Lung (tissue), 12 donors: Measurements from ENCODE around the gene SH3RF2. TPM values are rescaled to one million over a fixed set of nuclear protein-coding genes. Genes with fewer than 3 reads are reported as not detected.

Experiments
- ATAC-seq: fragments of 200-7000 bp; cut with Tn5 transposase; one replicate; pipeline ENCODE4 v1.9.1; 2020; ENCODE audit warnings: moderate number of reproducible peaks; ENCODE audit not compliant: insufficient read depth, low FRiP score
- DNase-seq, 3 donors: peaks; one replicate each; pipeline ENCODE4 v3.0.0-alpha.2; 2013 to 2017
- H3K27ac ChIP-seq, 2 donors: one replicate each; pipeline ENCODE4 v1.5.1; 2013; ENCODE audit warnings: mild to moderate bottlenecking in 2 of 2, moderate library complexity in 2 of 2, control low read depth in 1 of 2, inconsistent platforms in 1 of 2, low read depth in 1 of 2, low read length in 1 of 2
- H3K27me3 ChIP-seq, 3 donors: one replicate each; pipeline ENCODE4 v1.5.1; 2013; ENCODE audit warnings: low read length in 2 of 3; ENCODE audit not compliant: control insufficient read depth in 3 of 3, insufficient read depth in 3 of 3
- H3K36me3 ChIP-seq, 4 donors: one replicate each; pipeline ENCODE4 v1.5.1; 2013; ENCODE audit warnings: low read length in 4 of 4, mild to moderate bottlenecking in 1 of 4, moderate library complexity in 1 of 4; ENCODE audit not compliant: control insufficient read depth in 4 of 4, insufficient read depth in 4 of 4
- H3K4me1 ChIP-seq, 5 donors: one replicate each; pipeline ENCODE4 v1.5.1; 2013; ENCODE audit warnings: low read length in 5 of 5, mild to moderate bottlenecking in 2 of 5, moderate library complexity in 1 of 5; ENCODE audit not compliant: control insufficient read depth in 5 of 5, insufficient read depth in 5 of 5
- H3K4me3 ChIP-seq: one replicate; pipeline ENCODE4 v1.5.1; 2013; ENCODE audit warnings: mild to moderate bottlenecking, control low read depth, moderate library complexity
- H3K9ac ChIP-seq, 2 donors: one replicate each; pipeline ENCODE4 v1.5.1; 2013; ENCODE audit warnings: low read length in 2 of 2, control low read depth in 1 of 2; ENCODE audit not compliant: insufficient read depth in 1 of 2
- H3K9me3 ChIP-seq, 4 donors: one replicate each; pipeline ENCODE4 v1.5.1; 2013; ENCODE audit warnings: low read length in 3 of 4, mild to moderate bottlenecking in 1 of 4, moderate library complexity in 1 of 4; ENCODE audit not compliant: control insufficient read depth in 4 of 4, insufficient read depth in 3 of 4
- CTCF ChIP-seq: IDR thresholded peaks from 2 replicates; pipeline ENCODE4 v1.5.1; 2012; ENCODE audit warnings: mild to moderate bottlenecking; ENCODE audit errors: control extremely low read depth, extremely low read depth
- WGBS, 2 donors: extraction: QIAGEN DNeasy Blood & Tissue Kit; methylation state at CpG; one replicate each; pipeline ENCODE4 v1.1.7; 2013; 5-methylcytosine and 5-hydroxymethylcytosine counted together
- polyA plus RNA-seq, 2 donors: library from polyadenylated mRNA; stranded (reverse); fragments of 200-250 nt; gene quantifications; one replicate each; pipeline ENCODE4 v1.2.1, GENCODE V29; 2013
- total RNA-seq, 2 donors: library from RNA; depleted of rRNA in 1 of 2; stranded (reverse); fragments of >200 nt in 1 of 2; gene quantifications; one replicate each; pipeline ENCODE4 v1.2.1, GENCODE V29; 2014 to 2021
- donor health status: control.
- donor health status: control.
- donor health status: Bipolar disorder and iron deficiency.
- donor health status: healthy.
- donor health status: DM: yes; HTN: yes; CAD: no.

SH3RF2 gene
- total and polyA plus RNA-seq, 4 donors = 1.3 to 14.3 (median 5.0) TPM

DNA sequence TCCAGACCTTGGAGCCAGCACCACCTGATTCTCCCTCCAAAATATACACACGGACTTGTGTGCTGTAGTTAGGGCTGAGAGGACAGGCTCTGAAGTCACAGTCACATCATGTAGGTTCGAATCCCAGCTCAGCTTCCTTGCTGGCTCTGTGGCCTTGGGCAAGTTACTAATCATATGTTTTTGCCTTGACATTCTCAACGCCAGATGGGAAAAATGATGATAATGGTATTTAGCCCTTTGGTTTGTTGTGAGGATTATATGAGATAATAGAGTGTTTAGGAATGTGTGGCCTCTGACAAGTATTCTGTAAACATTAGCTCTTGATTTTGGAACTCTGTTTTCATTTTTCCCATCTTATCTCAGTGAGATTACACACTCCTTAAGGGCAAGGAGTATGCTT is 96.5 kb downstream of the SH3RF2 start:
- no peaks in the 10 kb centered on the region for H3K9me3 ChIP-seq
- no peak for TF ChIP-seq CTCF
- no peak overlapping the region for H3K9ac ChIP-seq
- H3K4me1 ChIP-seq = peaks cover 0 to 2% (median 0%) of the 10 kb centered on the region in 5 donors
- DNase-seq = no peak
- no peak overlapping the region for H3K4me3 ChIP-seq
- H3K36me3 ChIP-seq = no peaks in the 10 kb centered on the region
- no peaks in the 10 kb centered on the region for H3K27me3 ChIP-seq
- ATAC-seq = no peak
- WGBS, 2 donors = 82 to 83% methylated on average over 3 of the region's 3 CpGs
- no peak overlapping the region for H3K27ac ChIP-seq

GRCh38 chr5:146034127-146034526 is 97.7 kb downstream of the SH3RF2 start:
- no peaks in the 10 kb centered on the region for H3K36me3 ChIP-seq
- H3K9ac ChIP-seq = no peak overlapping the region
- WGBS, 2 donors = 86 to 90% methylated on average over 2 of the region's 2 CpGs
- H3K4me1 ChIP-seq = peaks cover 0 to 2% (median 0%) of the 10 kb centered on the region in 5 donors
- ATAC-seq (no peak), DNase-seq (no peak)
- no peak overlapping the region for H3K4me3 ChIP-seq
- no peaks in the 10 kb centered on the region for H3K9me3 ChIP-seq
- H3K27ac ChIP-seq = no peak overlapping the region
- no peak for TF ChIP-seq CTCF
- H3K27me3 ChIP-seq = no peaks in the 10 kb centered on the region

DNA sequence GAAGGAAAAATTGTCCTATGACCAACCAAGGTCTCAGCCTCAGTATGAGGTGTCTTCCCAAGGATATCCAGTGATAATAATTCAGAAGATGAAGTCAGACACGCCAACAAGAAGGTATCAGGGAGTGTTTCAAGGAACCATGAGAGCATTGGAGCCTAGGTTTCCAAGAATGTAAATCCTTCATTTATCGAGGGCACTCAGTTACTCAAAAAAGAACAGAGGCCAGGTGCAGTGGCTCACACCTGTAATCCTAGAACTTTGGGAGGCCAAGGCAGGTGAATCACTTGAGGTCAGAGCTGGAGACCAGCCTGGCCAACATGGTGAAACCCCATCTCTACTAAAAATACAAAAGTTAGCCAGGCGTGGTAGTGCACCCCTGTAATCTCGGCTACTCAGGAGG is 98.2 kb downstream of the SH3RF2 start:
- no peak for TF ChIP-seq CTCF

DNA sequence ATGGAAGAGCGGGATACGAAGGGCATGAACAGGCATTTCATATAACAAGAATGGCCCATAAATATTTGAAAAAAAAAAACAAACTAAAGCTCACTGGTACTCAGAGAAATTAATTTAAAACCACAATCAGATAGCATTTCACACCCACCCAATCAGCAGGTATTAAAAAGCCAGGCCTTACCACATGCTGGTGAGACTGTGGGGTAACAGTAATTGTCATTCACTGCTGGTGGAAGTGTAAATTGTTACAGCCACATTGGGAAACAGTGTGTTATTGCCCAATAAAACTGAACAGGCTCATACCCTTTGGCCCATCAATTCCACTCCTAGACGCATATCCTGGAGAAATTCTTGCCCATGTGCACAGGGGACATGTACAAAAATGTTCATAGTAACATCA is 103.0 kb downstream of the SH3RF2 start:
- H3K36me3 ChIP-seq = no peaks in the 10 kb centered on the region
- H3K27ac ChIP-seq = no peak overlapping the region
- ATAC-seq = no peak
- H3K4me1 ChIP-seq = peaks cover 0 to 4% (median 0%) of the 10 kb centered on the region in 5 donors
- H3K9me3 ChIP-seq = no peaks in the 10 kb centered on the region
- no peak for DNase-seq
- no peak overlapping the region for H3K4me3 ChIP-seq
- no peaks in the 10 kb centered on the region for H3K27me3 ChIP-seq
- no peak for TF ChIP-seq CTCF
- 55 to 59% methylated on average over 3 of the region's 3 CpGs for WGBS, 2 donors
- H3K9ac ChIP-seq = no peak overlapping the region

More for the DNA sequence above, 98.2 kb downstream of the SH3RF2 start:
- Histone ChIP-seq H3K27ac (no peak overlapping the region), H3K9me3 (no peaks in the 10 kb centered on the region), H3K4me3 (no peak overlapping the region), H3K27me3 (no peaks in the 10 kb centered on the region), H3K36me3 (no peaks in the 10 kb centered on the region), H3K9ac (no peak overlapping the region), H3K4me1 (peaks cover 0 to 2% (median 0%) of the 10 kb centered on the region in 5 donors)
- WGBS, 2 donors = 93 to 95% methylated on average over 4 of the region's 4 CpGs
- no peak for DNase-seq
- ATAC-seq = no peak
